ENCODE measurements around the gene MANBA.

MANBA gene

GRCh38 chr4:102787944-102788343, 27.2 kb upstream of the MANBA start:
- no CpG with 5 or more reads among the region's 3 CpGs for WGBS (ENCODE audit: insufficient coverage, insufficient read length)
- Histone ChIP-seq H3K9me3 (ENCODE audit: control insufficient read depth, insufficient read depth, low read length) (no peaks in the 10 kb centered on the region), H3K27ac (ENCODE audit: low read length) (no peak overlapping the region), H3K4me1 (ENCODE audit: control insufficient read depth, insufficient read depth, low read length) (no peaks in the 10 kb centered on the region), H3K4me3 (ENCODE audit: low read length) (no peak overlapping the region), H3K36me3 (ENCODE audit: control insufficient read depth, insufficient read depth, low read length) (no peaks in the 10 kb centered on the region), H3K27me3 (ENCODE audit: control insufficient read depth, insufficient read depth, low read length) (no peaks in the 10 kb centered on the region)
- DNase-seq (ENCODE audit: low read depth, low spot score): no peak

GRCh38 chr4:102787096-102787881, 26.5 kb upstream of the MANBA start:
- Histone ChIP-seq H3K27me3 (ENCODE audit: control insufficient read depth, insufficient read depth, low read length) (no peaks in the 10 kb centered on the region), H3K9me3 (ENCODE audit: control insufficient read depth, insufficient read depth, low read length) (no peaks in the 10 kb centered on the region), H3K4me1 (ENCODE audit: control insufficient read depth, insufficient read depth, low read length) (no peaks in the 10 kb centered on the region), H3K4me3 (ENCODE audit: low read length) (no peak overlapping the region), H3K36me3 (ENCODE audit: control insufficient read depth, insufficient read depth, low read length) (no peaks in the 10 kb centered on the region), H3K27ac (ENCODE audit: low read length) (no peak overlapping the region)
- whole genome bisulfite sequencing (ENCODE audit: insufficient coverage, insufficient read length): no CpG with 5 or more reads among the region's 7 CpGs
- DNase-seq (ENCODE audit: low read depth, low spot score): no peak

DNA sequence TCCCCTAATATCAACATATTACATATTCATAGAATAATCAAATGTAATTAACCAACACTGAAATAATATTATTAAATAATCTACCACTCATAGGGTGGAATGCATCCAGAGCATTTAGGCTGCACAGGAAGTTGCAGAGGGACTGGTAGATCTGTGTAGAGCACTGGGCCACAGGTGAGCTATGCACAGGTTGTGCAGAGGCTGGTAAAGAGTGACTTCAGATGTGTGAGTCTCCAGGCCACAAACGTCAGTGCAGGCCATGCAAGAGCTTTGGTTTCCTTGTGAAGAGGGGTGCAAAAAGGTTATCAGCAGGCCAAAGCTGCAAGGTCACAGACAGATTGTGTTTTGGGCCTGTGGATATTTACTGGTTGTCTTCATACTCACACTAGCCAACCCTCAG, 25.5 kb upstream of the MANBA start:
- H3K36me3 ChIP-seq (ENCODE audit: control insufficient read depth, insufficient read depth, low read length): no peaks in the 10 kb centered on the region
- no peaks in the 10 kb centered on the region for H3K9me3 ChIP-seq (ENCODE audit: control insufficient read depth, insufficient read depth, low read length)
- no peak overlapping the region for H3K27ac ChIP-seq (ENCODE audit: low read length)
- H3K4me1 ChIP-seq (ENCODE audit: control insufficient read depth, insufficient read depth, low read length): no peaks in the 10 kb centered on the region
- H3K27me3 ChIP-seq (ENCODE audit: control insufficient read depth, insufficient read depth, low read length): no peaks in the 10 kb centered on the region
- H3K4me3 ChIP-seq (ENCODE audit: low read length): no peak overlapping the region
- WGBS (ENCODE audit: insufficient coverage, insufficient read length): no CpG with 5 or more reads among the region's 1 CpG
- DNase-seq (ENCODE audit: low read depth, low spot score): no peak

GRCh38 chr4:102783006-102783405, 22.2 kb upstream of the MANBA start:
- Histone ChIP-seq H3K27ac (ENCODE audit: low read length) (no peak overlapping the region), H3K36me3 (ENCODE audit: control insufficient read depth, insufficient read depth, low read length) (no peaks in the 10 kb centered on the region), H3K9me3 (ENCODE audit: control insufficient read depth, insufficient read depth, low read length) (no peaks in the 10 kb centered on the region), H3K4me1 (ENCODE audit: control insufficient read depth, insufficient read depth, low read length) (no peaks in the 10 kb centered on the region), H3K27me3 (ENCODE audit: control insufficient read depth, insufficient read depth, low read length) (no peaks in the 10 kb centered on the region), H3K4me3 (ENCODE audit: low read length) (no peak overlapping the region)
- no CpG with 5 or more reads among the region's 2 CpGs for WGBS (ENCODE audit: insufficient coverage, insufficient read length)
- no peak for DNase-seq (ENCODE audit: low read depth, low spot score)

- no CpG with 5 or more reads among the region's 1 CpG for WGBS (ENCODE audit: insufficient coverage, insufficient read length)
- DNase-seq (ENCODE audit: low read depth, low spot score): no peak
- H3K36me3 ChIP-seq (ENCODE audit: control insufficient read depth, insufficient read depth, low read length): no peaks in the 10 kb centered on the region
- H3K27me3 ChIP-seq (ENCODE audit: control insufficient read depth, insufficient read depth, low read length): no peaks in the 10 kb centered on the region
- no peaks in the 10 kb centered on the region for H3K9me3 ChIP-seq (ENCODE audit: control insufficient read depth, insufficient read depth, low read length)
- H3K27ac ChIP-seq (ENCODE audit: low read length): no peak overlapping the region
- no peaks in the 10 kb centered on the region for H3K4me1 ChIP-seq (ENCODE audit: control insufficient read depth, insufficient read depth, low read length)
- H3K4me3 ChIP-seq (ENCODE audit: low read length): no peak overlapping the region
Measured at GRCh38 chr4:102781570-102781969, 20.8 kb upstream of the MANBA start.

- no peak for DNase-seq (ENCODE audit: low read depth, low spot score)
Measured at GRCh38 chr4:102780476-102781144, 19.8 kb upstream of the MANBA start.

GRCh38 chr4:102779204-102779603, 18.4 kb upstream of the MANBA start:
- H3K36me3 ChIP-seq (ENCODE audit: control insufficient read depth, insufficient read depth, low read length): no peaks in the 10 kb centered on the region
- H3K4me3 ChIP-seq (ENCODE audit: low read length): no peak overlapping the region
- no CpG with 5 or more reads among the region's 4 CpGs for WGBS (ENCODE audit: insufficient coverage, insufficient read length)
- H3K4me1 ChIP-seq (ENCODE audit: control insufficient read depth, insufficient read depth, low read length): no peaks in the 10 kb centered on the region
- no peak overlapping the region for H3K27ac ChIP-seq (ENCODE audit: low read length)
- H3K27me3 ChIP-seq (ENCODE audit: control insufficient read depth, insufficient read depth, low read length): no peaks in the 10 kb centered on the region
- no peaks in the 10 kb centered on the region for H3K9me3 ChIP-seq (ENCODE audit: control insufficient read depth, insufficient read depth, low read length)
- DNase-seq (ENCODE audit: low read depth, low spot score): no peak

More at GRCh38 chr4:102780476-102781144, 19.8 kb upstream of the MANBA start:
- H3K36me3 ChIP-seq (ENCODE audit: control insufficient read depth, insufficient read depth, low read length): no peaks in the 10 kb centered on the region
- H3K4me3 ChIP-seq (ENCODE audit: low read length): no peak overlapping the region
- WGBS (ENCODE audit: insufficient coverage, insufficient read length): no CpG with 5 or more reads among the region's 5 CpGs
- H3K27me3 ChIP-seq (ENCODE audit: control insufficient read depth, insufficient read depth, low read length): no peaks in the 10 kb centered on the region
- H3K4me1 ChIP-seq (ENCODE audit: control insufficient read depth, insufficient read depth, low read length): no peaks in the 10 kb centered on the region
- no peaks in the 10 kb centered on the region for H3K9me3 ChIP-seq (ENCODE audit: control insufficient read depth, insufficient read depth, low read length)
- no peak overlapping the region for H3K27ac ChIP-seq (ENCODE audit: low read length)

DNA sequence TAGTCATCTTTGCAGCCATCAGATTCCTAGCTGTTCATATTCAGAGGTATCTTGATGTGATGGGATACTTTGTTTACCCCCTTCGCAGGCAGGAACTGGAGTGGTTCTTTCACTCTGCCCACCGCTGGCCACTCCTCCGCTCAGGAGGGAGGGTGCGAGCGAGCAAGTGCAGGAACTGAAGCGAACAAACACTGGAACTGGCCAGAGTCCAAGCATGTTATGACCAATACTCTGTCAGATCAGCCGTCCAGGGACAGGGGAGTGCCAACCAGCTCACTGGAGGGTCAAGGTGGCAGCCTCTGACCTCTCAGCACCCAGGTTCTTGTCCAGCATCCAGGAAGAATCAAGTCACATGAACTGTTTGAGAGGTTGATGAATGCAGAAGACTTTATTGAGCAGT, 18.0 kb upstream of the MANBA start:
- Histone ChIP-seq H3K36me3 (ENCODE audit: control insufficient read depth, insufficient read depth, low read length) (no peaks in the 10 kb centered on the region), H3K9me3 (ENCODE audit: control insufficient read depth, insufficient read depth, low read length) (no peaks in the 10 kb centered on the region), H3K4me1 (ENCODE audit: control insufficient read depth, insufficient read depth, low read length) (no peaks in the 10 kb centered on the region), H3K27ac (ENCODE audit: low read length) (no peak overlapping the region), H3K4me3 (ENCODE audit: low read length) (no peak overlapping the region), H3K27me3 (ENCODE audit: control insufficient read depth, insufficient read depth, low read length) (no peaks in the 10 kb centered on the region)
- no peak for DNase-seq (ENCODE audit: low read depth, low spot score)
- no CpG with 5 or more reads among the region's 7 CpGs for WGBS (ENCODE audit: insufficient coverage, insufficient read length)

DNA sequence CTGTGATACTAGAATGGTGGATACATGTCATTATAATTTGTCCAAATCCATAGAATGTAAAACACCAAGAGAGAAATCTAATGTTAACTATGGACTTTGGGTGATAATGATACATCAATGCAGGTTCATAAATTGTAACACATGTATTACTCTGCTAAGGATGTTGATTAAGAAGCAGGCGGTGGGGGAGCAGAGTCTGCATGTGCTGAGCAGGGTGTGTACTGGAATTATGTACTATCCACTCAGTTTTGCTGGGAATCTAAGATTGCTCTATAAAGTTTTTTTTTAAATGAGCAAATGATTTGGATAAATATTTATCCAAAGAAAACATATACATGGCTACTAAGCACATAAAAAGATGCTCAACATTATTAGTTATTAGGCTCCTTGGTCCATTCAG, 15.0 kb upstream of the MANBA start:
- no peaks in the 10 kb centered on the region for H3K9me3 ChIP-seq (ENCODE audit: control insufficient read depth, insufficient read depth, low read length)
- H3K27me3 ChIP-seq (ENCODE audit: control insufficient read depth, insufficient read depth, low read length): no peaks in the 10 kb centered on the region
- no CpG with 5 or more reads among the region's 1 CpG for WGBS (ENCODE audit: insufficient coverage, insufficient read length)
- no peak overlapping the region for H3K27ac ChIP-seq (ENCODE audit: low read length)
- DNase-seq (ENCODE audit: low read depth, low spot score): no peak
- no peaks in the 10 kb centered on the region for H3K4me1 ChIP-seq (ENCODE audit: control insufficient read depth, insufficient read depth, low read length)
- H3K36me3 ChIP-seq (ENCODE audit: control insufficient read depth, insufficient read depth, low read length): no peaks in the 10 kb centered on the region
- H3K4me3 ChIP-seq (ENCODE audit: low read length): no peak overlapping the region

GRCh38 chr4:102774254-102774653, 13.5 kb upstream of the MANBA start:
- no peak for DNase-seq (ENCODE audit: low read depth, low spot score)
- Histone ChIP-seq H3K9me3 (ENCODE audit: control insufficient read depth, insufficient read depth, low read length) (no peaks in the 10 kb centered on the region), H3K36me3 (ENCODE audit: control insufficient read depth, insufficient read depth, low read length) (no peaks in the 10 kb centered on the region), H3K4me1 (ENCODE audit: control insufficient read depth, insufficient read depth, low read length) (no peaks in the 10 kb centered on the region), H3K27me3 (ENCODE audit: control insufficient read depth, insufficient read depth, low read length) (no peaks in the 10 kb centered on the region), H3K4me3 (ENCODE audit: low read length) (no peak overlapping the region), H3K27ac (ENCODE audit: low read length) (no peak overlapping the region)
- no CpG with 5 or more reads among the region's 2 CpGs for WGBS (ENCODE audit: insufficient coverage, insufficient read length)
